Keratinocyte (primary cell): ENCODE results near the gene PPP6C.

Experiments used
- CTCF ChIP-seq, 3 experiments: IDR thresholded peaks in 1 of 3; conservative IDR thresholded peaks in 1 of 3; optimal IDR thresholded peaks in 1 of 3; 2 replicates in 2 of 3; 3 replicates in 1 of 3; pipeline versions ENCODE3 to v1.5.1; 2011; ENCODE audit warnings: low read length in 3 of 3, mild to moderate bottlenecking in 3 of 3, moderate library complexity in 2 of 3, control low read depth in 1 of 3, inconsistent platforms in 1 of 3; ENCODE audit not compliant: insufficient read depth in 2 of 3; ENCODE audit errors: extremely low read depth in 1 of 3
- EZH2 ChIP-seq: IDR thresholded peaks from one replicate; pipeline ENCODE4 v1.6.1; 2012; ENCODE audit warnings: inconsistent platforms, mild to moderate bottlenecking, low read length, moderate library complexity

DNA sequence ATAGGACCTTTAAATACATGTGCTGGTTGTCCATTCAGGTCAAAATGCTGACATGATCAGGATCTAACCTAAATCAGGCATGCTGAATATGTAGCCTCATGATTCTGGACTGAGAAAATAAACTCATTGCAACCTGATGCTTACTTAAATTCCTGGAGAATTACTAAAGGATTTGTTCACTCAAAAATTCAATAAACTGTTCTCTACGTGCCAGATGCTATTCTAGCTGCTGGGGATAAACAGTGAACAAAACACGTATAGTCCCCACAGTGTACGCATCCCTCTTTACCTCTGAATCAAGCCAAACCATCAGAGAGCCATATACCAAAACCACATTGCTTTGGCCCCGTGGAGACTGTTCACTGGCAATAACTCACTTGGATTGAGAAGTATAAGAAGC is 52.4 kb downstream of the PPP6C start:
- no peak for TF ChIP-seq CTCF (optimal IDR thresholded peaks at IDR 0.05 in 1 of 3, IDR thresholded peaks at IDR 0.05 in 1 of 3, conservative IDR thresholded peaks at IDR 0.05 in 1 of 3; ENCODE audit: extremely low read depth in 1 of 3, insufficient read depth in 2 of 3, low read length in 3 of 3)
- no peak for TF ChIP-seq EZH2
